Keratinocyte (primary cell): Measurements from ENCODE around the gene RAP1GAP.

Experiments
- EZH2 ChIP-seq: IDR thresholded peaks from one replicate; pipeline ENCODE4 v1.6.1; 2012; ENCODE audit warnings: inconsistent platforms, mild to moderate bottlenecking, low read length, moderate library complexity
- TF ChIP-seq, protein P1 (sequence below), 3 experiments: IDR thresholded peaks in 1 of 3; conservative IDR thresholded peaks in 1 of 3; optimal IDR thresholded peaks in 1 of 3; 2 replicates in 2 of 3; 3 replicates in 1 of 3; pipeline versions ENCODE3 to v1.5.1; 2011; ENCODE audit warnings: low read length in 3 of 3, mild to moderate bottlenecking in 3 of 3, moderate library complexity in 2 of 3, control low read depth in 1 of 3, inconsistent platforms in 1 of 3; ENCODE audit not compliant: insufficient read depth in 2 of 3; ENCODE audit errors: extremely low read depth in 1 of 3

GRCh38 chr1:21707086-21707840 lies 38.1 kb upstream of the RAP1GAP start:
- TF ChIP-seq, protein P1, sequence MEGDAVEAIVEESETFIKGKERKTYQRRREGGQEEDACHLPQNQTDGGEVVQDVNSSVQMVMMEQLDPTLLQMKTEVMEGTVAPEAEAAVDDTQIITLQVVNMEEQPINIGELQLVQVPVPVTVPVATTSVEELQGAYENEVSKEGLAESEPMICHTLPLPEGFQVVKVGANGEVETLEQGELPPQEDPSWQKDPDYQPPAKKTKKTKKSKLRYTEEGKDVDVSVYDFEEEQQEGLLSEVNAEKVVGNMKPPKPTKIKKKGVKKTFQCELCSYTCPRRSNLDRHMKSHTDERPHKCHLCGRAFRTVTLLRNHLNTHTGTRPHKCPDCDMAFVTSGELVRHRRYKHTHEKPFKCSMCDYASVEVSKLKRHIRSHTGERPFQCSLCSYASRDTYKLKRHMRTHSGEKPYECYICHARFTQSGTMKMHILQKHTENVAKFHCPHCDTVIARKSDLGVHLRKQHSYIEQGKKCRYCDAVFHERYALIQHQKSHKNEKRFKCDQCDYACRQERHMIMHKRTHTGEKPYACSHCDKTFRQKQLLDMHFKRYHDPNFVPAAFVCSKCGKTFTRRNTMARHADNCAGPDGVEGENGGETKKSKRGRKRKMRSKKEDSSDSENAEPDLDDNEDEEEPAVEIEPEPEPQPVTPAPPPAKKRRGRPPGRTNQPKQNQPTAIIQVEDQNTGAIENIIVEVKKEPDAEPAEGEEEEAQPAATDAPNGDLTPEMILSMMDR (optimal IDR thresholded peaks at IDR 0.05 in 1 of 3, IDR thresholded peaks at IDR 0.05 in 1 of 3, conservative IDR thresholded peaks at IDR 0.05 in 1 of 3; ENCODE audit: extremely low read depth in 1 of 3, insufficient read depth in 2 of 3, low read length in 3 of 3) = no peak
- TF ChIP-seq EZH2 = no peak
